GM19463 (cell line): ENCODE results near the gene METTL15.
"Not testable (repeated sequence)": the region's sequence is repeated elsewhere in the genome, so short reads cannot be mapped to it uniquely, and the experiment has no call there.

ENCODE experiments used
- ATAC-seq: cut with Tn5 transposase; IDR thresholded peaks from one replicate; pipeline ENCODE4 v1.9.1; 2021; ENCODE audit warnings: mild to moderate bottlenecking, moderate library complexity; ENCODE audit not compliant: unreplicated experiment

Gene METTL15

GRCh38 chr11:28284196-28284595 is 176.0 kb downstream of the METTL15 start:
- no peak for ATAC-seq

GRCh38 chr11:28289444-28289843 is 181.3 kb downstream of the METTL15 start:
- no peak for ATAC-seq

- ATAC-seq = not testable (repeated sequence)
Measured at GRCh38 chr11:28290995-28291394, 182.8 kb downstream of the METTL15 start.

- peak; percentile 98 for ATAC-seq
Measured at GRCh38 chr11:28296426-28296825, 188.2 kb downstream of the METTL15 start.

GRCh38 chr11:28298209-28298608 is 190.0 kb downstream of the METTL15 start:
- ATAC-seq = no peak

GRCh38 chr11:28303477-28304191 is 195.4 kb downstream of the METTL15 start:
- ATAC-seq = no peak

GRCh38 chr11:28315440-28315839 is 207.3 kb downstream of the METTL15 start:
- ATAC-seq = no peak

GRCh38 chr11:28318871-28319270 is 210.7 kb downstream of the METTL15 start:
- no peak for ATAC-seq

GRCh38 chr11:28323621-28324020 is 215.4 kb downstream of the METTL15 start:
- no peak for ATAC-seq

- peak; percentile 50 for ATAC-seq
Measured at GRCh38 chr11:28332393-28332792, 224.2 kb downstream of the METTL15 start.

- no peak for ATAC-seq
Measured at GRCh38 chr11:28337701-28338100, 229.5 kb downstream of the METTL15 start.

GRCh38 chr11:28338371-28338770 is 230.2 kb downstream of the METTL15 start:
- no peak for ATAC-seq

GRCh38 chr11:28339488-28339887 is 231.3 kb downstream of the METTL15 start:
- no peak for ATAC-seq

- ATAC-seq = no peak
Measured at GRCh38 chr11:28342716-28343115, 234.5 kb downstream of the METTL15 start.

- no peak for ATAC-seq
Measured at GRCh38 chr11:28343304-28344233, 235.4 kb downstream of the METTL15 start.

- no peak for ATAC-seq
Measured at GRCh38 chr11:28346209-28346608, 238.0 kb downstream of the METTL15 start.

GRCh38 chr11:28346721-28347120 is 238.5 kb downstream of the METTL15 start:
- no peak for ATAC-seq

- ATAC-seq = no peak
Measured at GRCh38 chr11:28347371-28347770, 239.2 kb downstream of the METTL15 start.

GRCh38 chr11:28350216-28350615 is 242.0 kb downstream of the METTL15 start:
- no peak for ATAC-seq

GRCh38 chr11:28353991-28354390 is 245.8 kb downstream of the METTL15 start:
- no peak for ATAC-seq

- ATAC-seq = no peak
Measured at GRCh38 chr11:28366549-28367346, 258.6 kb downstream of the METTL15 start.
